Neural crest cell (in vitro differentiated cells): ENCODE results near the gene ALDH7A1. TPM values are rescaled to one million over a fixed set of nuclear protein-coding genes. Genes with fewer than 3 reads are reported as not detected.
A peak's percentile ranks its signal among the peaks of the same experiment; 100 is the strongest.

Source experiments
- DNase-seq: peaks from one replicate; pipeline ENCODE4 v3.0.0; 2021; ENCODE audit warnings: low read depth, mixed read lengths, low spot score
- H3K27ac Mint-ChIP-seq: one replicate; pipeline ENCODE4 v1.8.0; 2021; ENCODE audit warnings: mild to moderate bottlenecking, mixed read lengths; ENCODE audit not compliant: unreplicated experiment
- H3K27me3 Mint-ChIP-seq: 2 replicates; pipeline ENCODE4 v1.8.0; 2021; ENCODE audit warnings: low read depth, mild to moderate bottlenecking, mixed read lengths
- H3K36me3 Mint-ChIP-seq: 2 replicates; pipeline ENCODE4 v1.8.0; 2021; ENCODE audit warnings: low read depth, mild to moderate bottlenecking, mixed read lengths
- H3K4me1 Mint-ChIP-seq: 2 replicates; pipeline ENCODE4 v1.8.0; 2021; ENCODE audit warnings: mixed read lengths
- H3K4me3 Mint-ChIP-seq: one replicate; pipeline ENCODE4 v1.8.0; 2021; ENCODE audit warnings: mild to moderate bottlenecking, mixed read lengths
- H3K9me3 Mint-ChIP-seq: 2 replicates; pipeline ENCODE4 v1.8.0; 2021; ENCODE audit warnings: mixed read lengths
- CTCF ChIP-seq: fragments of 200-600 bp; sonication (generic); conservative IDR thresholded peaks from 2 replicates; pipeline ENCODE4 v1.5.0; 2021; ENCODE audit warnings: antibody characterized with exemption, mild to moderate bottlenecking
- total RNA-seq: library from RNA; stranded (reverse); gene quantifications from 2 replicates; pipeline ENCODE4 v1.2.1, GENCODE V29; 2021

Gene ALDH7A1
- total RNA-seq, 1 donor from 2014 or later: 169 TPM

- DNase-seq: no peak
- TF ChIP-seq CTCF: no peak
- Mint-ChIP-seq H3K36me3 (peaks cover 9% of the 10 kb centered on the region), H3K4me3 (peak overlapping the region; percentile 90), H3K27ac (peak overlapping the region; percentile 95), H3K9me3 (peaks cover 2% of the 10 kb centered on the region), H3K27me3 (no peaks in the 10 kb centered on the region), H3K4me1 (peaks cover 38% of the 10 kb centered on the region)
Measured at GRCh38 chr5:126595486-126596083, 566 bp upstream of the ALDH7A1 start.

GRCh38 chr5:126591549-126591948 lies 3.5 kb downstream of the ALDH7A1 start:
- Mint-ChIP-seq H3K27me3 (no peaks in the 10 kb centered on the region), H3K4me3 (no peak overlapping the region), H3K4me1 (peaks cover 29% of the 10 kb centered on the region), H3K27ac (no peak overlapping the region), H3K9me3 (peaks cover 2% of the 10 kb centered on the region), H3K36me3 (peaks cover 18% of the 10 kb centered on the region)
- TF ChIP-seq CTCF: no peak
- DNase-seq: no peak

DNA sequence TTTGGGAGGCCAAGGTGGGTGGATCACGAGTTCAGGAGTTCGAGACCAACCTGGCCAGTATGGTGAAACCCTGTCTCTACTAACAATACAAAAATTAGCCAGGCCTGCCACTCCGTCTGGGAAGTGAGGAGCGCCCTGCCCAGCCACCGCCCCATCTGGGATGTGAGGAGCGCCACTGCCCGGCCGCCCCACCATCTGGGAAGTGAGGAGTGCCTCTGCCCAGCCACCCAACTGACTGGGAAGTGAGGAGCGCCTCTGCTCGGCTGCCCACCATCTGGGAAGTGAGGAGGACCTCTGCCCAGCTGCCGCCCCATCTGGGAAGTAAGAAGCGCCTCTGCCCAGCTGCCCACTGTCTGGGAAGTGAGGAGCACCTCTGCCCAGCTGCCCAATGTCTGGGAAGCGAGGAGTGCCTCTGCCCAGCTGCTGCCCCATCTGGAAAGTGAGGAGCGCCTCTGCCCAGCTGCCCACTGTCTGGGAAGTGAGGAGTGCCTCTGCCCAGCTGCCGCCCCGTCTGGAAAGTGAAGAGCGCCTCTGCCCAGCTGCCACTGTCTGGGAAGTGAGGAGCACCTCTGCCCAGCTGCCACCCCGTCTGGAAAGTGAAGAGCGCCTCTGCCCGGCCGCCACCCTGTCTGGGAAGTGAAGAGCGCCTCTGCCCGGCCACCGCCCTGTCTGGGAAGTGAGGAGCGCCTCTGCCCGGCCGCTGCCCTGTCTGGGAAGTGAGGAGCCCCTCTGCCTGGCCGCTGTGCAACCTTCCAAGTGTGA lies 5.3 kb downstream of the ALDH7A1 start:
- no peak for TF ChIP-seq CTCF
- no peaks in the 10 kb centered on the region for H3K27me3 Mint-ChIP-seq
- H3K4me1 Mint-ChIP-seq: peaks cover 24% of the 10 kb centered on the region
- no peak overlapping the region for H3K27ac Mint-ChIP-seq
- no peaks in the 10 kb centered on the region for H3K9me3 Mint-ChIP-seq
- no peak overlapping the region for H3K4me3 Mint-ChIP-seq
- peaks cover 20% of the 10 kb centered on the region for H3K36me3 Mint-ChIP-seq
- no peak for DNase-seq

DNA sequence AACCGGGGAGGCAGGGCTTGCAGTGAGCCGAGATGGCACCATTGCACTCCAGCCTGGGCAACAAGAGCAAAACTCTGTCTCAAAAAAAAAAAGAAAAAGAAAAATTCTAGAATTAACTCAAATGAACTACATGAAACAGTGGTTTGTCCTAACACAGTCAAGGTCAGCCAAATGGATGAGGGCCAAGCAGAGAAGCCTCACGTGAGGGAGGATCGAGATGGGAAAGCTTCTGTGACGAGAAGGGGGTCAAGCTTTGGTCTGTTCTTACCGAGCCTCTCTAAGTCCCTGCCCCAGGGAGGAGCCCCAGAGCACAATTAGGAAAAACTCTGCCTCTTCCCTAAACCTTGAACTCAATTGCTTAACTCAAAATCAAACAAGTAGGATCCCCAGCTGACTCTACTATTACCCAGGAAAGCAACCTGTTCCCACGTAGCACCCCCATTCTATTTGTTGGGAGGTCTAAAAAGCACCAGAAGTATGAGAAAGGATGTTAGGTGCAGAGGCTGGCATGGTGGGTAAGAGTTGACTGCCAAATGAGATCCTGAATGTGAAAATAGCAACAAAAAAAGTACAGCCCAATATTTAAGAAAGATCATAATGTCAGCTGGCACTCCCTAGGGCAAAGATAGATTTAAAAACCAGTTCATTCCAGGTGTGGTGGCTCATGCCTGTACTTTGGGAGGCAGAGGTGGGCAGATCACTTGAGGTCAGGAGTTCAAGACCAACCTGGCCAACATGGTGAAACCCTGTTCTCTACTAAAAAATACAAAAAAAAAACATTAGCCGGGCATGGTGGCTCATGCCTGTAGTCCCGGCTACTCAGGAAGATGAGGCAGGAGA lies 7.2 kb downstream of the ALDH7A1 start:
- peaks cover 28% of the 10 kb centered on the region for H3K36me3 Mint-ChIP-seq

More for the DNA sequence above, 7.2 kb downstream of the ALDH7A1 start:
- no peak overlapping the region for H3K4me3 Mint-ChIP-seq
- no peaks in the 10 kb centered on the region for H3K27me3 Mint-ChIP-seq
- no peak overlapping the region for H3K27ac Mint-ChIP-seq
- no peak for TF ChIP-seq CTCF
- peaks cover 9% of the 10 kb centered on the region for H3K4me1 Mint-ChIP-seq
- H3K9me3 Mint-ChIP-seq: no peaks in the 10 kb centered on the region
- no peak for DNase-seq
